WI38 (cell line): Measurements from ENCODE around the gene CLK4.

ENCODE experiments used
- H3K4me3 ChIP-seq: 2 replicates; pipeline ENCODE4 v1.5.1; 2011; ENCODE audit warnings: low read depth, mild to moderate bottlenecking, control low read depth, low read length
- CTCF ChIP-seq: IDR thresholded peaks from 2 replicates; pipeline ENCODE4 v1.5.1; 2012; ENCODE audit warnings: low read depth, mild to moderate bottlenecking, control low read depth, low read length

Gene CLK4

GRCh38 chr5:178637356-178638074 lies 10.7 kb upstream of the CLK4 start:
- no peak overlapping the region for H3K4me3 ChIP-seq
- no peak for TF ChIP-seq CTCF

- no peak overlapping the region for H3K4me3 ChIP-seq
- TF ChIP-seq CTCF: no peak
Measured at GRCh38 chr5:178632285-178632684, 5.4 kb upstream of the CLK4 start.

GRCh38 chr5:178630951-178631350 lies 4.1 kb upstream of the CLK4 start:
- no peak overlapping the region for H3K4me3 ChIP-seq
- TF ChIP-seq CTCF: no peak

- H3K4me3 ChIP-seq: no peak overlapping the region
- TF ChIP-seq CTCF: no peak
Measured at GRCh38 chr5:178630475-178630930, 3.7 kb upstream of the CLK4 start.

- H3K4me3 ChIP-seq: peak overlapping the region; percentile 58
- TF ChIP-seq CTCF: no peak
Measured at GRCh38 chr5:178627259-178627598, 379 bp upstream of the CLK4 start.

GRCh38 chr5:178625679-178626483 lies 969 bp downstream of the CLK4 start:
- peak overlapping the region; percentile 90 for H3K4me3 ChIP-seq
- TF ChIP-seq CTCF: no peak
